Measurements from ENCODE around the gene SHE.
A peak's percentile ranks its signal among the peaks of the same experiment; 100 is the strongest.
"Not testable (repeated sequence)": the region's sequence is repeated elsewhere in the genome, so short reads cannot be mapped to it uniquely, and the experiment has no call there.

The SHE gene

DNA sequence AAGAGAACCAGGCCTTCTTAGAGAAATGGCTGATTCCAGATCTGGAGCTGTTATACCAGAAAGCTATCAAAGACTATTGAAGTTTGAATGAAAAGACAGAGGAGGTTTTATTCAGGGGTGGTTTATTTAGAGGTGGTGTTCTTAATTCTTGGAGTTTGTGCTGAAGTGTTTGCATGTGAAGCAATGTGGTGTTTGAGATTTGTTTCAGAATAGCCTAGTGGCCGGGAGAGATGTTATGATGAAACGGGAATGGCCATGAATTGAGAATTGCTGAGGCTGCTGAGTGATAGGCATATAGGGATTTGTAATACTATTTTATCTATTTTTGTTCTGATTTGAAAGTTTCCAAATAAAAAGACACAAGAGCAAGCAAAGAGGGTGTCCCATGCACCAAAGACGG, 10.5 kb upstream of the SHE start:
- DNase-seq: no peak

DNA sequence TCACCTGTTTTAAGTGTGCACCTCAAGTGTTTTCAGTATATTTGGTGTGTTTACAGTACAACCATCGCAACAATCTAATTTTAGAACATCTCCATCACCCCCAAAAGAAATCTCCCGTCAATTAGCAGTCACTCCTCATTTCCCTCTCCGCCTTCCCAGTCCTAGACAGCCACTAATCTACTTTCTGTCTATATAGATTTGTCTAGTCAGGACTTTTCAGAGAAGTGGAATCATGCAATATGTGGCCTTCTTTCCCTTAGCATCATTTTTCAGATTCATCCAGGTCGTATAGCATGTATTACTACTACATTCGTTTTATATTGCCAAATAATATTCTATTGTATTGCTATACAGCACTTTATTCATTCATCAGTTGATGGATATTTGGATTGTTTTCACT, 1.7 kb upstream of the SHE start:
- DNase-seq: no peak

DNA sequence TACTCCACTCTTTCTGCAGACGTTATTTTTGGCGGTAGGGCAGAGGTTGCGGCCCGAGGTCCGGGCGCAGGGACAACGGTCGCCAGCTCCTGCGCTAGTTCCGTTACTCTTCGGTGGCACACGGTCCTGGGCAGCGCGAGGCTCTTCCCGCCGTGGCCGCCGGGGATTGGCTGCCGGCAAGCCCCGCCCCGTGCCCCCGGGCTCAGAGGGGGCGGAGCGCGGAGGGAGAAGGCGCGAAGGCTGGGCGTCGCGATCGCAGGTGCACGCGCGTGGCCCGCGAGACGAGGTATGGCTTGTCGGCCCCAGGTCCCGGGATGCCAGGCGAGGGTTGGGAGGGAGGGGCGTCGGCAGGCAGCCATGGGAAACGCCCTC, 518 bp upstream of the SHE start:
- no peak for DNase-seq

DNA sequence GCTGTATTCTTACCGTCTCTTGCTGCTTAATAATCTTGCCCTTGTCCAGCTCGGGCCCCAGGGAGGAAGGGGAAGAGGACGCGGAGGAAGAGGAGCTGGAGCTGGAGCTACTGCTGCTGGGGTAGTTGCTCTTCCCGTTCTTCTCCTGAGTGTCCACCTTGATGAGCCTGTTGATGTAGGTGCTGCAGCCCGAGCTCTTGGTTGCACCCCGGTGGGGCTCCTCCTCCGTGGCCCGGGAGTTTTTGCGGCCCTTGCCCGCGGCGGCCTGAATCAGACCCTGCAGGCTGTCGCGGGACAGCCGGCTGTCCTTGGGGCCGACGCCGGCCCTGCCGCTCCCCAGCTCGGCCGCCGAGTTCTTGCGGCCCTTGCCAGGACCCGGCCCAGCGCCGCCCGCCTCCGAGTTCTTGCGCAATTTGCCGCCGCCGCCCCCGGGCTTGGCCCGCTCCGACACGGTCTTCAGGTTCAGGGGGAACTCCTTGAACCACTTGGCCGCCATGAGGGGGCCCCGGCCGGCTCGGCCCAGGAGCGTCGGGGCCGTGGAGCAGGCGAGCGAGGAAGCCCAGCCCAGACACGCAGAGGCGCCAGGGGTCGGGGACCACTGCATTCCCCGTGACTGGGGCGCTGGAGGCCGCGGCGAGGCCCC, 668 bp downstream of the SHE start:
- peak in 2 of 3 donors; percentile 42 to 43 for DNase-seq

DNA sequence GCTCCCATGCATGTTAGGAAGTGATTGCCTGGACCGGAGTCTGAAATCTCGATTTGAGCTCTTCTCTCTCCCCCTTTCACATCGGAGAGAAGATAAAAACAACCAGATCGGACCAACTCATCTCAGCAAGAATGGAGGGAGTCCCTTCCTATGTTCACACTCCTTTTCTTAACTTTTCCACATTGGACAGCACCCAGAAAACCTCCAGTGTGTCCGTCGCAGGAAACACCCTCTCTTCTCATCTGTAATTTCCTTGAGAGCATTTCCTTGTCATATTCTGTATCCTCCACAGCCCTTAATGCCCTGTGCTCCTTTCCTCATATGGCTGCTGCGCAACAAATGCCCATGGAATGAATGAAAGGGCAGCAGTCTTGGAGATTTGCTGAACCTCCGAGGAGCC, 1.7 kb downstream of the SHE start:
- DNase-seq: no peak

DNA sequence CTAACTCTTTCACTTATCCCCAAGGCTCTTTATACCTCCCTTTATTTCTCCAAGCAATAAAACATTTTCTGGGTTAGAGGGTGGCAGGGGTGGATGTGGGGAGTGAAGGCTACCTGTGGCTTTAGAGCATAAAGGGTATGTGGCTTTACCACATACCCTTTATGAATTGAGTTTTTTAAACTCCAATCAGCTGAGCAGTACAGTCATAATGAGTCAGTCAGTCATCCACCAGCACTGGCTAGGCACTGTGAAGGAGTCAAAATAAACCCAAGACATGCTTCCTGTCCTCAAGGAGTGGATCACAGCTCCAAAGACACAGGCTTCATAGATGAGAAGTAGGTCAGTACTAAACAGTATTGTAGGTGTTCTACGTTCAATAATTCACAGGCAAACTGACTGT, 2.8 kb downstream of the SHE start:
- DNase-seq: no peak

DNA sequence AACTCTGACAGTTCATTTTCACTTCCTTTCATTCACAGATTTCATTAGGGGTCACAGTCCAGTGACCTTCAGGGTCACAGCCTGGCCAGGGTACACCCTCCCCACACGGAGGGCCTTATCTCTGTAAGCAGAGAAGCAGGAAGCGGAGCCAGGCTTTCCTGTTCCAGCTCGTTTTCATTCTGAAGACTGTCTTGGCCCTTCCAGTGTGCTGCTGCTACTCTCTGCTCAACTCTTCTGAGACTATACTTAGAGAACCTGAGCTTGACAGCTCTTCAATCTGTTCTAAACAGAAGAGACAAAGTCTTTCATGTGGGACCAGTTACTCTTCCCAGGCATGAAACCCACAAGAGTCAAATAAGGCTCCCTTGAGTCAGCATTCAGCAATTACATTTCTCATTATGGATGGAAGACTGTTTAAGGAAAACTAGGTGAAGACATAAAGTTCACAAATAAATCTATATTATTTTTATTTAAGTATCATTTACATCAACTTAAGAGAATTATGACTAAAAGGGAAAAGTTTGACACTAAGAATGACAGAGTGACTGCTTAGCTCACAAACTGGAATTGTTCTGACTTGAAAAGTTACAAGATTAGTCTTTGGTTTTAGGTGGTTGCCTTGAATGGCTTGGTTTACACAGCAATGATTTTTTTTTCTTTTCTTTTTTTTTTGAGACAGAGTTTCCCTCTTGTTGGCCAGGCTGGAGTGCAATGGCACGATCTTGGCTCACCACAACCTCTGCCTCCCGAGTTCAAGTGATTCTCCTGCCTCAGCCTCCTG, 5.0 kb downstream of the SHE start:
- peak in 1 of 3 donors; percentile 30 for DNase-seq

DNA sequence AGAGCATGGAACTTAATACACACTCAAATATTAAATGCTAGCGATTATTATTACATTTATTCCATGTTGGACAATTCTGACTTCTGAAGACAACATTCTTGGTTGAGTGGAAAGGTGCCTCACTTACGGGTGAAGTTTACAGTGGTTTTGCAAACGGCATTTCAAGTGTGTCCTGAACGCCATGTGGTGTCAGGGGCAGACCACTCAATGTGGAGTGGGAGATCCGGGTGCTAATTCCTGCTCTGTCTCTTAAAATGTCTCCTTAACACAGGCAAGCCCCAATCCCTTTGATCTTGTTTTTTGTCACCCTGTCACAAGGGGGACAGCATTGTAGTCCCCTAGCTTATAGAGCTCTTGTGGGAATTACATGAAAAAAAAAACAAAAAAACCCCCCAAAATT, 5.8 kb downstream of the SHE start:
- DNase-seq: no peak

DNA sequence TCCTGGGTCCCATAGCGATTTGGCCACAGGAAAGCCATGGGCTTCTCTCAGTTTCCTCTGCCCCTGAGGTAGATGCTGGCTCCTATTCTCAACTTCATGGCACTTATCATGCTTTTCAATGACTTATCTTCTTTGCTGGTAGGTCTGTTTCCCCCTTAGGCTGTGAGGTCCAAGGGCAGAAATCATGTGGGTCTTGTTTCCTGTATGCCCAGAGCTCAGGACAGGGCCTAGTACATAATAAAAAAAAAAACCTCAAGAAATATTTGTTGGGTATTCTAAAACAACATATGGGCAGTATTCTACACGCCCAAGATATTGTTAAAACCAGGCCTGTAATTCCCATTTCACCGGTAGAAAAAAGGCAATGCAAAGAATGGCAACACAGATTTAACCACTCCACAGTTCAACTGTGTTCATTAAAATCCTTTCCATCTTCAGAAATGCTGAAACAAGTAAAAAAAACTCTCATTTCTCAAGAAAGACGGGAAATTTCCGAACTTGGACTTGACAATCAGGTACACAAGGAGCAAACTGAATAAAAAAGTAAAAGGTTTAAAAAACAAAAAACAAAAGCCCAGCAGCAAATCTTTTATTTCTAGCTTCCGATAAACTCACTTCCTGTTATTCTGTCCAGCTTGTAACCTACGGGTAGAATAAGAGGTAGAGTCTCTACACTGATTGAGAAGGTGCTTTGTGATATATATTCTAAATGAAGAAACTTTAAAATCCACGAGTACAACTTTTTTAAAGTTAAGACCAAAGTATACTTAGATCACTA, 6.5 kb downstream of the SHE start:
- DNase-seq: no peak

DNA sequence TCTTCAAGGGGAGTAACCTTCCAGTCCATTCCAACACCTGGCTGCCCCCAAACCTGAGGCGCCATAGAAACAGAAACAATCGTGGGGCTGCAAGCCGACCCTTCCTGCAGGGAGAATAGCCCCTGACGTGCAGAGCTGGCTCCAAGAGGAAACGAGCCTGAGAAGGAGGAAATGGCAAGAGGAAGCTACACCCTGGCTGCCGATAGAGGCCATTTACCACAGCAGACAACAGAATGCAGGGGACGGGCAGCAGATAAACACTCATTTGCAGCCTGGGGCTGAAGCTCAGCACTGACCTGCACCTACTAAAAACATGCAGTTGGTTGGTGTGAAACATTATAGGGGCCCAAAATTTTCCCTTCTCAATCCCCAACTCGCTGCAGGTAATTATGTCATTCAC, 8.9 kb downstream of the SHE start:
- peak; percentile 70 to 75 (median 74) for DNase-seq

DNA sequence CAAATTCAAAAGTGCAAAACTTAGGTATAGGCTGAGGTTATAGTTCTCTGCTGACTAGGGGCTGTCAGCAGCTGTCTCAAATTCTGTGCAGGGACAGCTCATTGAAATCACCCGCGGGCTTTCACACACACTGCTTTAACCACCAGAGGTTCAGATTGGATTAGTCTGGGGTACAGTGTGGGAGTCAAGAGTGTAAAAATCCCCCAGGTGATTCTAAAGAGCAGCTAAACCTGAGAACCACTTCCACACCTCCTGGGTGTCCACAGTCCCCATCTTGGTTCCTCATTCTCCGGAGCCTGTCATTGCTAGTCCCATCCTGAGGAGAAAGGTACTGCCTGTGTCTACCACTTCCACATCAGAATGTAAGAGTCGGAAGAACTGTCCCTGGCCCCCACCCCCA, 10.1 kb downstream of the SHE start:
- DNase-seq: no peak

DNA sequence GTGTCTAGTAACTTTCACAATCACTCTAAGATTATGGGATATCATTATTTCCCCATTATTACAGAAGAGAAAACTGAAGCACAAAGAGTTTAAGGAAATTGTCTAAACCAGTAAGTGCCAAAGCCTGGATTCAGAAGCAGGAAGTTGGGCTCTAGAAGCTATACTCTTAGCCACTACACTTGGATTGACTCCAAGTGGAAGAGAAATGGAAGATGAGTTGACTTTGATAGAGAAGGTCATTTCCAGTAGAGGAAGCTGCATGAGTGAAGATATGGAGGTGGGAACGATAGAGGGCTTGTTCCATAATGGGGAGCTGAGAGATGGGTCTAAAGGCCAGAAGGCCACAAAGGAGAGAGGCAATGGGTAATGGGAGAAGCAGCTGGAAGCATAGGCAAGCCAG, 11.9 kb downstream of the SHE start:
- DNase-seq: peak; percentile 50 to 75 (median 71)

DNA sequence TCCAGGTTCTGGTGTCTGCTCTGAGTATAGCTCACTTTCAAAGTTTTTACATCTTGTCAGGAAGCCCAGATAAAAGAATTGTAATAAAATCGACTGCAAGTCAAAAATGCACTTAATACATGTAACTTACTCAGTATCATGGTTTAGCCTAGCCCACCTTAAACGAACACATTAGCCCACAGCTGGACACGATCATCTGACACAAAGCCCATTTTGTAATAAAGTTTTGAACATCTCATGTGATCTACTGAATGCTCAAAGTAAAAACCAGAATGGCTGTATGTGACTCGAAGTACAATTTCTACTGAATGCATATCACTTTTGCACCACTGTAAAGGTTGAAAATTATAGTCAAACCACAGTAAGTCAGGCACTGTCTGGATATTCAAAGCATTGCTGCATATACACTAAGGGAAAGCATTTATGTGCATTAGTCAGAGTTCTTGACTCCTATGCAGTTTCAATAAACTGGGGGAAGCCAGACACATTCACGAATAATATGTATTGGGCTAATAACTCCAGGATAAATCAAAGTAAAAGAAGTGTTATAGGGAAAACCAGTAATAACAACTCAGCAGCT, 12.4 kb downstream of the SHE start:
- DNase-seq: no peak

DNA sequence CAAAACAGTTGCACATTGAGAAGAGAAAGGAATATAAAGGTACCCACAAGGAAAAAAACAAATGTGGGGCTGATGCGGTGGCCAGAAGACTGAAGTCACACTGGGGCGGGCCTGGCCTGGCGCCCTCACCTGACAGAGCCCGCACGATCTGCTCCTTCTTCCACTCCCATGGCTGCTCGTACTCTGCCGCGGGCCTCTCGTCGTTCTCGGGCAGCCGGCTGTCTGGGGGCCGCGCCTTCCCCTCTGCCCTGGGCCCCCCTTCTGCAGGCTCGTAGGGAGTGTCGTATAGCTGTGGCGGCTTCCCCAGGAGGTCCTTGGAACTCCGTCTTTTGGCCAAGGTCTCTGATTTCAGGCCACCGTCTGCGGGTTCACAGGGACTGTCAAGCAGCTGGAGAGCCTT, 13.3 kb downstream of the SHE start:
- DNase-seq: no peak

DNA sequence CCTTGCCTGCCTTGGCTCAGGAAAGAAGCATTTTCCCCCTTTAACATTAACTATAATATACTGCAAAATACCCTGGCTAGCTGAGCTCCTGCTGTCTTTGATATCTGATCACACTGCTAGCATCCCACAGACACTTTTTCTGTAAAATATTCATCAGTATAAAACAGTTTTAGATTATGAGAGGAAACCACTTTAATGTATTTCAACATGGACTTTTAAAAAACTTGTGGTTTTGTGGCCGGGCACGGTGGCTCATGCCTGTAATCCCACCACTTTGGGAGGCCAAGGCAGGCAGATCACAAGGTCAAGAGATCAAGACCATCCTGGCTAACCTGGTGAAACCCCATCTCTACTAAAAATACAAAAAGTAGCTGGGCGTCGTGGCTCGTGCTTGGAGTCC, 15.5 kb downstream of the SHE start:
- not testable (repeated sequence) for DNase-seq

DNA sequence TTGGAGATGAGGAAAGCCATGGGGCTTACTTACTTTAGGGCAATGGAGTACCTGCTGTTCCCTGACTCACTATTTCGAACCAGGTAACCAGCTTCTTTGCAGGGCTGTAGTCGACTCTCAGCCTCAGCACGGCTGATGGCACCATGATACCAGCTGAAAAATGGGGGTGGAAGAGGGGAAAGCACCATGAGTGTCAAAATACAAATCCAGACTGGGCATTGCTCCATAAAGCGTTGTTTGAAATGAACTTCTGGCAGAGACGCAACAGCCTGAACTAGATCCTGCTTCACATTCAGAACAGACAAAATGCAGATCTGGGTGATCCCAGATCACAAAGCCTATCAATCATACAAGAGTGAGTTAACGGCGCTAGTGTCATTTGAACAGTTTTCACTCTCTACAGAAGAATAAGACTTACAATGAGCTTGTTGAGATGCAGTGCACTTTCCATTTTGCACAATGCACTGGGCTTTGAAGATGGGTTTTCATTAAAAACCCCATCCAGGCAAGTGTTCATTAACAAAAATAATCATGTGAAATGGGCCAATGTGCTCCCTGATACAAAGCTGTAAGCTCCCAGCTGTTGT, 16.2 kb downstream of the SHE start:
- DNase-seq: no peak

DNA sequence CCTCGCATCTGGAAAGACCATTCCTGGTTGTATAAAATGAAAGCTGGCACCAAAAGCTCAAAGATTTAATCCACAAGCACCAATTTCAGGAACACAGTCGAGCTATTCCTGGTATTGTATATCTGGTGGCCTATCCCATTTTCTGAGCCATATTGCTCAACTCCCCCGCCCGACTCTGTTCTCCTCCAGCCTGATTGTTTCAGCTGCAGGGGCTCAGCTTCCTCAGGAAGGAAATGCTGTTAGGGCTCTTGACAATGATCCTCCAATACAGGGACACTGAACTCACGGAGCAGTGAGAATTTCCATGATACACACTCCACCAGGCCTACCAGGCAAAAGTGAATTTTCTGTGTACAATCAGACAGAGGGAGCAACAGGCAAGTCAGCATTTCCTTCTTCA, 17.1 kb downstream of the SHE start:
- DNase-seq: peak in 1 of 3 donors; percentile 42

DNA sequence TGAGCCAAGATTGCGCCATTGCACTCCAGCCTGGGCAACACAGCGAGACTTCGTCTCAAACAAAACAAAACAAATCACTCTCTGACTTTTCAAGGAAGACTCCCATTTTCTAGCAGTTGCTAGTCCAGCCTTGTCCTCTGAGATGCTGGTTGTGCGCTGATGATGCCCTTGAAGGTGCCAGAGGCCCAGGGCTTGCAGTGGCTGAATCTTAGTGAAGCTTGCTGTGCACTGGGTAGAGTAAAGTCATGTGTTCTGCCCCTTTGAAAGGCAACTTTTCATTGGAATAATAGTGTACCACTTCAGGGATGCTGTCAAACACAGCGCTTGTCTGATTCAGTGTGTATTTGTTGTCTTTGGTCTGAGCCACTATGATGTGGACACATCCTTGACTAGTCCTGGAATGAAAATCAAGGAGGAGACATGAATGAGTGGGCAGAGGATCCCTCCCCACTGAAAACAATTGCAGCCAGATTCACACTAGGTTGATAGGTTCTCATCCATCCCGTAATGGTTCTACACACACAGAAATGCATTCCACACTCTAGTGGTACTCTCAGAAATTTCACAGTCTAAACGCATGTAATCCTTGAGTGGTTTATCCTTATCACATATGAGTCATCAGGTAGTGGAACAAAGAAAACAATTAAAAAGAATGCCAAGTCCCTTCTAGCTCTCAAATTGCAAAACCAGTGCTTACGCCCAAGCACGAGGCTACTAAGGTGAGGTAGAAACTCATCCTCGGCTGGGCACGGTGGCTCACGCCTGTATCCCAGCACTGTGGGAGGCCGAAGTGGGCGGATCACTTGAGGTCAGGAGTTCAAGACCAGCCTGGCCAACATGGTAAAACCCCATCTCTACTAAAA, 18.0 kb downstream of the SHE start:
- DNase-seq: no peak

DNA sequence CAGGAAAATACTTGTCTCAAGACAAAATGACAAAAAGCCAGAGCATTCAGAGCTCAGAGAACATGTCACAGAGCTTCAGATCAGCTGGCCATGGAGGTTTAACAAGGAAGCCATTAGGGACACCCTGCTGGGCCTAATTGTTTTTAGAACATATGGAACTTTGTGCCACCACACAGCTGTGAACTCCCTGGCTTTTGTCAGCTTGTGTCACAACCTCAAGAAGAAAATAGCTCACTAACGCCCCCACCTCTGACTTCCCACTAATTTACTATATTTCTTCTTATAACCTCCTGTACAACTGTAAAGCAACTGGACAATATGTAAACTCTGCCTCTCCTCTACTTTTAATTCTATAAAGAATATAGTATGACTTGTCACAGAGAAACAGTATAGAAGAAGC, 21.2 kb downstream of the SHE start:
- peak; percentile 63 to 68 (median 65) for DNase-seq

DNA sequence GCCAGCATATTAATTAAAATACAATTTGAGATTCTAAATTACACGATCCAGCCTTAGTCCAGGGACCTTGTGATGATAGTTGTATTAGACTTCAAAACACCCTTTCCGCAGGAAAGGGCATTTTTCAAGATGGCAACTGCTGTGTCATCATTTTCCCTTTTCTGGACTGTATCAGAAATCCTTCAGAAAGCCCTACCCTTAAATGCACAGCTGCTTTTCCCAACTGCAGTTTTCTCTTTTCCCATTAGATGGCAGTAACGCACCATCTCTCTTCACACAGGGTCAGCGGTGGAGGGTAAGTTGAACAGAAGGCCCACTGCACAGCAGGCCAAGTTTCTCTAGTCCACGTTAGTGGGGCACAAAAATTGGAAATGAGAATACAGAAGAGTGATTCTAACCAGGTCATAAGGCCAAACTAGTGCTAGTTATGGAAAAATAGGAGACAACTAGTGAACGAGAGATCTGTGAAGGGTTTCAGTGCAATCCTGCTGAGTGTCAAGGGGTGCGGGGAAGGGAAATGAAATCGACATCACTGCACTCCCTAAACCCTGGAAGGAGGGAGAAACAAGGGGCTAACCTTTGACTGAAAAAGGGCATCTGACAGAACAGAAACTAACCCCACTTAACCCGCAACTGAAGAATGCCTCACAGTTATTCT, 22.3 kb downstream of the SHE start:
- DNase-seq: peak; percentile 84 to 96 (median 92)

DNA sequence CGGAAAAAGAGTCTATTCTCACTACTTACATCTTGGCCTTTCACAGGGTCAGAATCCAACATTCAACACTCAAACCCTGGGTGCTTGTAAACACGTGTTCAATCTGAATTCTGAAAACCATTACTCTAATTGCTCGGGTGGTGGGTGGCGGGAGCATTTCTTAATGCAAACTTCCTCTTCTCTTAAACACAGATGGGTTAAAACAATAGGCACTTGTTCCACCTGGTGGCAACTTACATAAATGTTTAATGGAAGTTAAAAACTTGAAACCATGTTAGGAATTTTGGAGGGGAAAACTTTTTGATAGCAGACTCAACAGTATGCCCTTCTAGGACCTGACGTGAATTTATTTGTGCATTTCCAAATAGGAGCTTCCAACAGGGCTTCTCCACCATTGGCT, 23.6 kb downstream of the SHE start:
- DNase-seq: peak; percentile 75 to 88 (median 80)

DNA sequence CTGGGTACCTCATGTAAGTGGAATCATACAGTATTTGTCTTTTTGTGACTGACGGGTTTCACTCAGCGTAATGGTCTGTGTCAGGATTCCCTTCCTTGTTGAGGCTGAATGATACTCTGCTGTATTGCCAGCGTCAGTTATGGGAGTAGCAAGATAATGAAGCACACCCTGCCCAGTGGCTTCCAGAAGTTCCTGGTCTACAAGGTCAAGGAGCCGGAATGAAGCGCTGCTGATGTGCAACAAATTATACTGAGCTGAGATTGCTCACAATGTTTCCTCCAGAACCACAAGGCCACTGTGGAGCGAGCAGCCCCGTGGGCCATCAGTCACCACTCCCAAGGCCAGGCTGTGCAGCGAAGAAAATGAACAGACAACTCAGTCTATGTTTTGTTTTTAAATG, 24.2 kb downstream of the SHE start:
- no peak for DNase-seq

Measured in suppressor macrophage treated with lipopolysaccharide for 1 hour (primary cell).